NT2/D1 (cell line): ENCODE measurements around the gene EIF2AK3.

Source experiments
- DNase-seq: peaks from one replicate; pipeline ENCODE4 v3.0.0-alpha.2; 2011; ENCODE audit warnings: low read depth, low spot score
- H3K27me3 ChIP-seq: 2 replicates; pipeline ENCODE4 v1.6.0; 2011; ENCODE audit warnings: mild to moderate bottlenecking; ENCODE audit not compliant: insufficient read length, insufficient read depth
- H3K36me3 ChIP-seq: 2 replicates; pipeline ENCODE4 v1.6.1; 2011; ENCODE audit warnings: mild to moderate bottlenecking, low read length, mixed read lengths; ENCODE audit not compliant: insufficient read depth, insufficient read length
- H3K4me1 ChIP-seq: 2 replicates; pipeline ENCODE4 v1.5.1; 2011; ENCODE audit not compliant: insufficient read depth, insufficient read length
- H3K4me3 ChIP-seq: 2 replicates; pipeline ENCODE4 v1.5.1; 2011; ENCODE audit warnings: low read depth; ENCODE audit not compliant: insufficient read length
- H3K9ac ChIP-seq: 2 replicates; pipeline ENCODE4 v1.6.0; 2011; ENCODE audit warnings: low read depth; ENCODE audit not compliant: insufficient read length
- H3K9me3 ChIP-seq: 2 replicates; pipeline ENCODE4 v1.5.1; 2011; ENCODE audit warnings: mild to moderate bottlenecking, low read length; ENCODE audit not compliant: insufficient read depth
- SUZ12 ChIP-seq: IDR thresholded peaks from 2 replicates; pipeline ENCODE4 v1.6.1; 2011; ENCODE audit not compliant: insufficient read length, insufficient read depth; ENCODE audit errors: extremely low read depth
- YY1 ChIP-seq: IDR thresholded peaks from 2 replicates; pipeline ENCODE4 v1.6.1; 2011; ENCODE audit not compliant: insufficient read length, insufficient read depth
- ZNF274 ChIP-seq: IDR thresholded peaks from 2 replicates; pipeline ENCODE4 v1.6.1; 2011; ENCODE audit warnings: mild to moderate bottlenecking, low read depth, low read length

Gene EIF2AK3

DNA sequence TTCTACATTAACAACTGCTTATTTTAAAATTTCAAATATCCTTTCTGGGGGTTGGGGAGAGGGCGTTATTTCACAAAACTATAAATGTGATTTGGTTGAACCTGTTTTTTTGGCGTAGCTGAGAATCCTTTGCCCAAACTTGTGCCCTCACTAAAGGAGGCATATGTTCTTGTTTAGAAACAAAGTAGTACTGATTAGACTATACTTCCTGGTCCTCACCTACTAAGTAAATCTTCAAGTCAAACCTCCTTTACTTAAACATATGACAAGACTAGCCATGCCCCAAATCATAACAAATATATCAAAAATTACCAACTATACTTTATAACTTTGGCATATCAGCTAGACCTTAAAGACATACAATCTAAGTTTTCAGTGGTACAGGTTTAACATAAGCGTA is 5.8 kb downstream of the EIF2AK3 start:
- DNase-seq, result no peak
- Histone ChIP-seq H3K4me3 (no peak overlapping the region), H3K27me3 (no peaks in the 10 kb centered on the region), H3K36me3 (no peaks in the 10 kb centered on the region), H3K9me3 (no peaks in the 10 kb centered on the region), H3K9ac (no peak overlapping the region), H3K4me1 (no peaks in the 10 kb centered on the region)
- TF ChIP-seq ZNF274, result no peak
- TF ChIP-seq YY1, result no peak
- no peak for TF ChIP-seq SUZ12

DNA sequence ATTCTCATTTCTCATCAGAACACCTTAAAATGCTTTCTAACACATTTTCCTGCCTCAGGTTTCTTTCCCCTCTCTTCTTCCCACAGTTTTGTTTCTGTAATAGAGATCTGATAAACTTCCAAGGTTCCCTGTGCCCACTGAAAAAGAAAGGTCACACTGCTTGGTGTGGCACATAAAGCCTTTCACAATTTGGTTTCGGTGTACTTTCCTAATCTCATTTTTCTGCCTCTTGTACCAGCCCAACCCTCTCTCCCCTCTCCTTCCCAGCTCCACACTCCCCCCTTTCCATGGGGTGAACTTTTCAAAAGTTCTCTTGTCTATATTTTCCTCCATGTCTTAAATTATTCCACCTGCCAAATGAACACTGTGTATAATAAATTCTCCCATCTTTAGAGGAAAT is 7.2 kb downstream of the EIF2AK3 start:
- no peaks in the 10 kb centered on the region for H3K9me3 ChIP-seq
- no peak overlapping the region for H3K9ac ChIP-seq
- H3K36me3 ChIP-seq, result no peaks in the 10 kb centered on the region
- H3K27me3 ChIP-seq, result no peaks in the 10 kb centered on the region
- no peaks in the 10 kb centered on the region for H3K4me1 ChIP-seq
- no peak overlapping the region for H3K4me3 ChIP-seq
- DNase-seq, result no peak
- TF ChIP-seq SUZ12 (no peak), YY1 (no peak), ZNF274 (no peak)

GRCh38 chr2:88615822-88616221 is 11.4 kb downstream of the EIF2AK3 start:
- Histone ChIP-seq H3K27me3 (no peaks in the 10 kb centered on the region), H3K9ac (no peak overlapping the region), H3K4me3 (no peak overlapping the region), H3K36me3 (peaks cover 7% of the 10 kb centered on the region), H3K9me3 (no peaks in the 10 kb centered on the region), H3K4me1 (no peaks in the 10 kb centered on the region)
- DNase-seq, result no peak
- TF ChIP-seq ZNF274, result no peak
- TF ChIP-seq SUZ12, result no peak
- TF ChIP-seq YY1, result no peak

GRCh38 chr2:88614497-88615157 is 12.6 kb downstream of the EIF2AK3 start:
- TF ChIP-seq SUZ12, result no peak
- no peak for TF ChIP-seq YY1
- TF ChIP-seq ZNF274, result no peak
- Histone ChIP-seq H3K9me3 (no peaks in the 10 kb centered on the region), H3K9ac (no peak overlapping the region), H3K27me3 (no peaks in the 10 kb centered on the region), H3K4me1 (no peaks in the 10 kb centered on the region), H3K4me3 (no peak overlapping the region), H3K36me3 (peaks cover 7% of the 10 kb centered on the region)
- DNase-seq, result no peak

- TF ChIP-seq SUZ12 (no peak), ZNF274 (no peak), YY1 (no peak)
- H3K9me3 ChIP-seq, result no peaks in the 10 kb centered on the region
- H3K27me3 ChIP-seq, result no peaks in the 10 kb centered on the region
- DNase-seq, result no peak
- H3K4me1 ChIP-seq, result no peaks in the 10 kb centered on the region
- no peak overlapping the region for H3K4me3 ChIP-seq
- no peak overlapping the region for H3K9ac ChIP-seq
- peaks cover 7% of the 10 kb centered on the region for H3K36me3 ChIP-seq
Measured at GRCh38 chr2:88613921-88614320, 13.3 kb downstream of the EIF2AK3 start.

DNA sequence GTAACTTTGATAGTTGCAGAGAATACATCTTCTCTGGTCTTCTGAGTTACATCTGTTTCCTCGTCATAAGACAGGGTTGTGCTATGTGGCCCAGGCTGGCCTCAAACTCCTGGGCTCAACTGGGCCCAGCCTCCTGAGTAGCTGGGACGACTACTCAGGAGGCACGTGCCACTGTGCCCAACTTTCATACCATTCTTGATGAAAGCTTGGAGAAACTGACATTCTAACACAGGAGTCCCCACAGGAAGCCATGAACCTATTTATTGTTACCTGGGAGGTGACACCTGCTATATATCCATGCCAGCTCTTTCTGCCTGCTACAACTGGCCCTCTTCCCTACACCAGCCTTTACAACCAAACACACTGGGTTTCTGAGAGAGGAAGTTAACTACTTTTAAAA is 19.1 kb downstream of the EIF2AK3 start:
- Histone ChIP-seq H3K27me3 (no peaks in the 10 kb centered on the region), H3K4me3 (no peak overlapping the region), H3K9me3 (no peaks in the 10 kb centered on the region), H3K36me3 (peaks cover under 1% of the 10 kb centered on the region), H3K9ac (no peak overlapping the region), H3K4me1 (no peaks in the 10 kb centered on the region)
- no peak for TF ChIP-seq ZNF274
- TF ChIP-seq SUZ12, result no peak
- TF ChIP-seq YY1, result no peak
- no peak for DNase-seq

DNA sequence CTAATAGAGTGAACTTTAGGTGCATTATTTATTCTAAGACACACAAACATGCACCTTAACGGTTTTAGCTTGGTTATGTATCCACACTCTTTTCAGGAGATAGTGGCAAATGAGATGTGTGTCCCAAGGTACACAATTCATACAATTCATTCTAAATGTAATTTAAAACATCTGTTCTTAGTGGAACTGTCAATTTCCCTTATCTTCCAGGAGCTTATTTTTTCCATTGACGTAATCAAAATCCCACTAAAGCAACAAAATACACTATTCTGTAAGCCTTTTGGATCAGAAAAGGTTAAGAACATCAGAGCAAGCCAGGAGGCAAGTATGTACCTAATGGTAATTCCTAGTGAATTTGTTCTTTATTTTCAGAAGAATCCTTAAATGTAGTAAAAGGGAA is 19.8 kb downstream of the EIF2AK3 start:
- Histone ChIP-seq H3K27me3 (no peaks in the 10 kb centered on the region), H3K4me3 (no peak overlapping the region), H3K9me3 (no peaks in the 10 kb centered on the region), H3K9ac (no peak overlapping the region), H3K4me1 (no peaks in the 10 kb centered on the region), H3K36me3 (no peaks in the 10 kb centered on the region)
- TF ChIP-seq YY1, result no peak
- TF ChIP-seq SUZ12, result no peak
- no peak for TF ChIP-seq ZNF274
- no peak for DNase-seq
